PC-9 (cell line): ENCODE results near the gene ATAD3C.

ENCODE experiments used
- CTCF ChIP-seq: fragments of 200-600 bp; sonication (generic); conservative IDR thresholded peaks from 2 replicates; pipeline ENCODE4 v1.6.1; 2017; ENCODE audit warnings: mixed run types, antibody characterized with exemption, mild to moderate bottlenecking, moderate library complexity
- EZH2 ChIP-seq: fragments of 200-600 bp; sonication (generic); IDR thresholded peaks from 2 replicates; pipeline ENCODE4 v1.8.0; 2017; ENCODE audit warnings: antibody characterized with exemption, low read depth

GRCh38 chr1:1407636-1408318 is 41.7 kb upstream of the ATAD3C start:
- TF ChIP-seq CTCF, result no peak; the same call in 1 of the 2 replicates
- TF ChIP-seq EZH2, result no peak
